Thymus (tissue), 11 donors: ENCODE results near the gene IGF2BP2. TPM values are rescaled to one million over a fixed set of nuclear protein-coding genes. Genes with fewer than 3 reads are reported as not detected.

Source experiments
- DNase-seq, 9 donors: peaks; one replicate each; pipeline ENCODE4 v3.0.0-alpha.2; 2013; ENCODE audit warnings: low spot score in 9 of 9, low read depth in 6 of 9, missing footprints in 1 of 9
- H3K27ac ChIP-seq, 2 donors: one replicate each; pipeline ENCODE4 v1.5.1; 2013; ENCODE audit warnings: control low read depth in 1 of 2, low read depth in 1 of 2, low read length in 1 of 2, mild to moderate bottlenecking in 1 of 2, moderate library complexity in 1 of 2
- H3K27me3 ChIP-seq, 2 donors: one replicate each; pipeline ENCODE4 v1.5.1; 2013; ENCODE audit warnings: low read length in 1 of 2; ENCODE audit not compliant: control insufficient read depth in 2 of 2, insufficient read depth in 1 of 2
- H3K36me3 ChIP-seq, 2 donors: one replicate each; pipeline ENCODE4 v1.5.1; 2013; ENCODE audit warnings: low read length in 1 of 2, mild to moderate bottlenecking in 1 of 2, moderate library complexity in 1 of 2; ENCODE audit not compliant: control insufficient read depth in 2 of 2, insufficient read depth in 2 of 2
- H3K4me1 ChIP-seq, 2 donors: one replicate each; pipeline ENCODE4 v1.5.1; 2013; ENCODE audit warnings: low read length in 2 of 2; ENCODE audit not compliant: control insufficient read depth in 2 of 2, insufficient read depth in 2 of 2
- H3K4me3 ChIP-seq, 2 donors: one replicate each; pipeline ENCODE4 v1.5.1; 2013; ENCODE audit warnings: low read length in 2 of 2, control low read depth in 1 of 2, mild to moderate bottlenecking in 1 of 2
- H3K9me3 ChIP-seq, 2 donors: one replicate each; pipeline ENCODE4 v1.5.1; 2013; ENCODE audit warnings: low read length in 1 of 2, mild to moderate bottlenecking in 1 of 2; ENCODE audit not compliant: control insufficient read depth in 2 of 2, insufficient read depth in 1 of 2
- whole genome bisulfite sequencing: extraction: QIAGEN DNeasy Blood & Tissue Kit; methylation state at CpG from one replicate; pipeline ENCODE4 v1.1.7; 2013; 5-methylcytosine and 5-hydroxymethylcytosine counted together
- polyA plus RNA-seq: library from polyadenylated mRNA; stranded (reverse); fragments of 200-250 nt; gene quantifications from one replicate; pipeline ENCODE4 v1.2.3, GENCODE V29; 2013
- total RNA-seq: library from RNA; stranded (reverse); fragments of 120-200 nt; gene quantifications from one replicate; pipeline ENCODE4 v1.2.4, GENCODE V29; 2013
- donor health status: healthy.

The IGF2BP2 gene
- total and polyA plus RNA-seq, 2 donors: 2.0 to 12.1 TPM

GRCh38 chr3:185727873-185728272, 97.0 kb downstream of the IGF2BP2 start:
- WGBS: 97% methylated on average over 9 of the region's 9 CpGs

DNA sequence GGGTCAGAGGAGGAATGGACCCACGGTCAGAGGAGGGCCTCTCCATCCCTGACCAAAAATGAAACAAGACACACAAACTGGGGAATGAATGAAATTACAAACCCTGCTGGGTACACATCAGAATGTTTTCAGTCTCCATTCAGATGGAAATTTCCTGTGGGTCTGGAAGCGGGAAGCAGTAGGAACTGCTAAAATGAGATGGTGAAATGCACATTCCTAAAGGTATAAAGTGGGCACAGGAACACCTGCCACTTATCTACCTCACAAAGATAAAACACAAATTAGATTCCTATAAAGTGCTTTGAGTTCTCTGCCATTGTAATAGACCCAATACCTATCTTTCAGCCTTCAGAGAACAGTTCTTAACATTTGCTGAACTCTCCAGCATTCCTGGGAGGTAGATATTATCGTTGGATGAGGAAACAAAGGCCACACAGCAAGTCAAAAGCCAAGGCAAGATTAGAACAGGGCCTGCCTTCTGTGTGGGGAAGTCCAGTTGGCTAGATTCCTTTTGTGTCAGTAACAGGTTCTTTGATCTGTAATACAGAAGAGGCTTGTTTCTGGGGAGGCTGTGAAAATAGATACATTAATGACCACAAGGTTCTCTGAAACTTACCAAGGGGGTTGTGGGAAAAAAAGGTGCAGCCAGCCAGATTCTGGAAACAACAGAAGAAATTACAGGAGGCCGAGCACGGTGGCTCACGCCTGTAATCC, 98.4 kb downstream of the IGF2BP2 start:
- 96% methylated on average over 6 of the region's 6 CpGs for WGBS
- Histone ChIP-seq H3K4me1 (no peaks in the 10 kb centered on the region), H3K4me3 (no peak overlapping the region), H3K27ac (no peak overlapping the region), H3K36me3 (no peaks in the 10 kb centered on the region), H3K9me3 (no peaks in the 10 kb centered on the region), H3K27me3 (no peaks in the 10 kb centered on the region)
- DNase-seq: no peak

More at GRCh38 chr3:185727873-185728272, 97.0 kb downstream of the IGF2BP2 start:
- H3K9me3 ChIP-seq: no peaks in the 10 kb centered on the region
- H3K36me3 ChIP-seq: no peaks in the 10 kb centered on the region
- peaks cover 0 to 4% of the 10 kb centered on the region in 2 donors for H3K4me1 ChIP-seq
- H3K27me3 ChIP-seq: no peaks in the 10 kb centered on the region
- no peak overlapping the region for H3K27ac ChIP-seq
- no peak for DNase-seq
- H3K4me3 ChIP-seq: no peak overlapping the region

- no peak for DNase-seq
- peaks cover 0 to 4% of the 10 kb centered on the region in 2 donors for H3K4me1 ChIP-seq
- no peaks in the 10 kb centered on the region for H3K36me3 ChIP-seq
- 95% methylated on average over 3 of the region's 3 CpGs for WGBS
- H3K9me3 ChIP-seq: no peaks in the 10 kb centered on the region
- H3K27me3 ChIP-seq: no peaks in the 10 kb centered on the region
- H3K27ac ChIP-seq: no peak overlapping the region
- no peak overlapping the region for H3K4me3 ChIP-seq
Observed at GRCh38 chr3:185724761-185725160, 100.1 kb downstream of the IGF2BP2 start.

DNA sequence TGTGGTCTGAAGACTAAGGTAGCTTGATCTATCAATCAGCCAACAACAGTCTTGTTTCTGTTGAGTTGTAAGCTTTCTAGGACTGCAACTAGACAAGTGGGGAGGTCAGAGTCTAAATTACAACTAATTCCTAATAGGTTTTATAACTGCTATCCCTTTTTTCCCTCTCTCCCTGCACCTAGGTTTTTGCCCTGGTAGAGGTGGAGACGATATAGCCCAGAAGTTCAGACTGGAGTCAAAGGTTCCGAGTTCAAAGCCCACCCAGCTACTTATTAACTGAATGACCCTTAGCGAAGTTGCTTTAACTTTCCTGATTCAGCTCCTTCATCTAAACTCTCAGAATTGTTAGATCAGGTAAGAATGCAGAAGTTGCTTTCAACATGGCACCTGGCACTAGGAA, 100.6 kb downstream of the IGF2BP2 start:
- DNase-seq: no peak
- 99% methylated on average over 3 of the region's 3 CpGs for whole genome bisulfite sequencing
- peaks cover 0 to 4% of the 10 kb centered on the region in 2 donors for H3K4me1 ChIP-seq

DNA sequence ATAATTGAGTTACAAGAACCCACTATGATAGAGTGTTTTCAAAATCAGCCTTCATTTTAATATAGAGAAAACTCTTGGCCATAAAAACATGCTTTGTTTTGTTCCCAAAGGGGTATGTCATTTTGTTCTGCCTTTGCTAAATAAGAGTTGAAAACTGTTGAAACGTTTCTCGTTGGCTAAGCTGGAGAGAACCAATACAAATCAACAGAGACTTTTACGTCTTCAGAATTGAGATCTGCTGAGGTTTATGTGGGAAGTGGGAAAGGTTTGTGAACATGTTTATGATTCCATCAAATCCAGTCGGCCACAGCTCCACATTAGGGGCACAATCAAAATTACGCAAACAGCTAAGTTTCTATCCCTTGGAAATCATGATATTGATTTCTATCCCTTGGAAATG, 102.0 kb downstream of the IGF2BP2 start:
- no peak for DNase-seq
- H3K27ac ChIP-seq: no peak overlapping the region
- no peaks in the 10 kb centered on the region for H3K27me3 ChIP-seq
- H3K9me3 ChIP-seq: no peaks in the 10 kb centered on the region
- 93% methylated on average over 5 of the region's 5 CpGs for WGBS
- H3K4me3 ChIP-seq: no peak overlapping the region
- no peaks in the 10 kb centered on the region for H3K36me3 ChIP-seq
- H3K4me1 ChIP-seq: peaks cover 0 to 4% of the 10 kb centered on the region in 2 donors

More for the DNA sequence above, 100.6 kb downstream of the IGF2BP2 start:
- no peaks in the 10 kb centered on the region for H3K9me3 ChIP-seq
- no peaks in the 10 kb centered on the region for H3K36me3 ChIP-seq
- no peak overlapping the region for H3K27ac ChIP-seq
- H3K27me3 ChIP-seq: no peaks in the 10 kb centered on the region
- H3K4me3 ChIP-seq: no peak overlapping the region

DNA sequence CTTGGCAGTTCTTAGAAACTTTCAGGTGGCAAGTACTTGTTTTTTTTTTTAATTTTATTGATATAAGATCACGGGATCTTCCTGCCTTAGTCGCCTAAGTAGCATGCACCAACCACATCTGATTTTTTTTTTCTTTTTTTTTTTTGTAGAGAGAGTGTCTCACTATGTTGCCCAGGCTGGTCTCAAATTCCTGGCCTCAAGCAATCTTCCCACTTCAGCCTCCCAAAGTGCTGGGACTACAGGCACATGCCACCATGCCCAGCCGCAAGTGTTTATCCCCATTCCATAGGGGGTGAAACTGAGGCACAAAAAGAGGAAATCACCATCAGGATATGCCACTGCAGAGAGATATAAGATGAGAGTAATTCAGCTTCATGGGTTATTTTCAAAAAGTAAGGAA, 102.9 kb downstream of the IGF2BP2 start:
- H3K36me3 ChIP-seq: no peaks in the 10 kb centered on the region
- DNase-seq: no peak
- H3K4me3 ChIP-seq: no peak overlapping the region
- H3K9me3 ChIP-seq: no peaks in the 10 kb centered on the region
- H3K27me3 ChIP-seq: no peaks in the 10 kb centered on the region
- WGBS: 91% methylated on average over 3 of the region's 3 CpGs
- peaks cover 0 to 6% of the 10 kb centered on the region in 2 donors for H3K4me1 ChIP-seq
- H3K27ac ChIP-seq: no peak overlapping the region

GRCh38 chr3:185720326-185720725, 104.5 kb downstream of the IGF2BP2 start:
- H3K36me3 ChIP-seq: no peaks in the 10 kb centered on the region
- no peaks in the 10 kb centered on the region for H3K27me3 ChIP-seq
- no peaks in the 10 kb centered on the region for H3K9me3 ChIP-seq
- H3K4me3 ChIP-seq: no peak overlapping the region
- DNase-seq: no peak
- H3K4me1 ChIP-seq: peaks cover 0 to 12% of the 10 kb centered on the region in 2 donors
- H3K27ac ChIP-seq: no peak overlapping the region
- WGBS: 97% methylated on average over 9 of the region's 9 CpGs

GRCh38 chr3:185718736-185719593, 105.9 kb downstream of the IGF2BP2 start:
- no peak for DNase-seq
- Histone ChIP-seq H3K27me3 (no peaks in the 10 kb centered on the region), H3K4me1 (peaks cover 0 to 12% of the 10 kb centered on the region in 2 donors), H3K36me3 (no peaks in the 10 kb centered on the region), H3K4me3 (no peak overlapping the region), H3K9me3 (no peaks in the 10 kb centered on the region), H3K27ac (no peak overlapping the region)
- WGBS: 98% methylated on average over 7 of the region's 7 CpGs
